T-helper 1 cell treated with Interleukin-12 subunit alpha and Interleukin-12 subunit beta and Interleukin-4 antibody, amounts not matched to agents 30 μg/mL and 1 μg/mL, for 36 hours (primary cell): ENCODE results near the gene GNAT2.

Source experiments
- H3K27ac Mint-ChIP-seq: one replicate; pipeline ENCODE4 v1.8.0; 2021; ENCODE audit warnings: mild to moderate bottlenecking, mixed read lengths
- H3K27me3 Mint-ChIP-seq: one replicate; pipeline ENCODE4 v1.8.0; 2021; ENCODE audit warnings: low read depth, mixed read lengths
- H3K36me3 Mint-ChIP-seq: one replicate; pipeline ENCODE4 v1.8.0; 2021; ENCODE audit warnings: low read depth, mixed read lengths
- H3K4me1 Mint-ChIP-seq: one replicate; pipeline ENCODE4 v1.8.0; 2021; ENCODE audit warnings: low read depth, mixed read lengths
- H3K4me3 Mint-ChIP-seq: one replicate; pipeline ENCODE4 v1.8.0; 2021; ENCODE audit warnings: mild to moderate bottlenecking, moderate library complexity, mixed read lengths
- H3K9me3 Mint-ChIP-seq: one replicate; pipeline ENCODE4 v1.8.0; 2021; ENCODE audit warnings: mixed read lengths

Gene GNAT2

DNA sequence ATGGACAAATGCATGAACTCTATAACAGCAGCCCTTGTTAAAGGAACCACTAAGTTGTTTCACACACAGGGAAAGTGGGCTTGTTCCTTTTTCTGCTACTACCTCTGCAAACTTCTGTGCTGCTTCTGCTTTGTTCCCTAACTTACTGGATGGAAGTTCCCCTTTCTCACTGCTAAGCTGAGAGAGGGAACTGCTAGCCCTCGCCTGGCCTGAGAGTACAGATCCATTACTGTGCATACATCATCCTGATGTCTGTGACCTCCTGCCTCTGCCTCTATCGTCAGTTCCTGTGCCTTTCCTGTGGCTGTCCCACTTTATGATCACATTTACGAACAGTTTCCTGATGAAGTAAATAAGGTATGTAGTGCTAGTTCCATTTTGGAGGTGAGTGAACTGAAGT is 3.5 kb downstream of the GNAT2 start:
- H3K27ac Mint-ChIP-seq = peak overlapping the region; percentile 59
- peaks cover 4% of the 10 kb centered on the region for H3K36me3 Mint-ChIP-seq
- H3K4me3 Mint-ChIP-seq = no peak overlapping the region
- no peaks in the 10 kb centered on the region for H3K9me3 Mint-ChIP-seq
- H3K27me3 Mint-ChIP-seq = no peaks in the 10 kb centered on the region
- H3K4me1 Mint-ChIP-seq = peaks cover 29% of the 10 kb centered on the region

DNA sequence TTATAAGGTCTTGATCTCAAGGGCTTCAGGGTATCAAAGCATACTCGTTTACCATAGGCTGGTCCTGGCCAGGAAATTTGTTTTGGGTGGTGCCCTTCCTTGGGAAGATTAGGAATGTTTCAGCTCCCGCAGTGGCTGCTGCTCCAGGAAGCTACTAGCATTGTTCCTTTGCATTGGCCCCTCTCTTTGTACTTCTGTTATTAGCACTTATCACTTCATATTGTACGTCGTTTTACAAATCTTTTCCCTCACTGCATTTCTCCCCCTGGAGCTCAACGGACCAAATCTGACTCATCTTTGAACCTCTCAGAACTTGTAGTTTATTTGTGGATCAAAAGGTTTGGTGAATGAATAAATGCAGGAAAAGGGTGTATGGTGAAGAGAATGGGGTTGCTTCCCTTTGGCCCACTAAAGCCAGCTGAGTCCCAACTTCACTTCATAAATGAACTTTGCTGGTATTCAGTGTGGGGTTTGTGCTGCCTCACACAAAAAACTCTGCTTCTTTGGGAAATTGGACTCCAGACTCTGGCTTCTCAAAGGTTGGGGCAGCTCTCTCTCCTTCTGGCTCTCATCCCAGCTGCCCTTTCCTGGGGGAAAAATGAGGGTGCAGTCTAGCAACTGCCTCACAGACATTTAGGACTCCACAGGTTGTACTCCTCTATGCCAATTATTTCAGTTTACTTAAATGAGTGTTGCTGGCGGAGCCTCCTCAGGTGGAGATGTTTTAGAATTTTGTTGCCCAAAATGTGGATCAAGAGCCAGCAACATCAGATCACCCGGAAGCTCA is 5.9 kb downstream of the GNAT2 start:
- Mint-ChIP-seq H3K4me1 (peaks cover 19% of the 10 kb centered on the region), H3K36me3 (no peaks in the 10 kb centered on the region)

DNA sequence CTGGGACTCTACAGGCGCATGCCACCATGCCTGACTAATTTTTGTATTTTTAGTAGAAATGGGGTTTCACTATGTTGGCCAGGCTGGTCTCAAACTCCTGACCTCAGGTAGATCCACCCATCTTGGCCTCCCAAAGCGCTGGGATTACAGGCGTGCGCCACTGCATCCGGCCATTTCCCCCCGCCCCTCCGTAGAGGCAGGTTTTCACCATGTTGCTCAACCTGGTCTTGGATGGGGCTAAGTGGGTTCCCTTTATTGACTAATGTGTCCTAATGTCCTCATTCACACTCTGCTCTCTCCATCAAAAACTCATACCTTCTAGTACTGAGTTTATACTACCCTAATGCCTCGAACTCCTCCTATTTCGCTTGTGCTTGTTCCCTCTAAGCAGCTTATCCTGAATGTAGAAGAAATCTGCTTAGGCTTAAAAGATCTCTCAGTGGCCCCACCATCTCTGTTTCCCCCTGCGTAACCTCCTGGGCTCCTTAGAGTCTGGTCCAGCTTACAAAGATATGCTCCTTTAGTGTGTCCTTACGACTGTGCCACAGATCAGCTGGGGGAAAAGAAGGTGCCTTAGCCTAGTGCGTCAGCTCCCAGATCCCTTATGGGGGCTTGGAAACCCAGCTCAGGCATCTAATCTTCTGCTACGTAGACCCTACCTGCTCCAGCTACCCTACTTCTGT is 8.0 kb downstream of the GNAT2 start:
- Mint-ChIP-seq H3K4me1 (peaks cover 8% of the 10 kb centered on the region), H3K27ac (no peak overlapping the region), H3K36me3 (no peaks in the 10 kb centered on the region)

More for the DNA sequence above, 5.9 kb downstream of the GNAT2 start:
- H3K4me3 Mint-ChIP-seq = no peak overlapping the region
- H3K27ac Mint-ChIP-seq = no peak overlapping the region
- H3K9me3 Mint-ChIP-seq = no peaks in the 10 kb centered on the region
- H3K27me3 Mint-ChIP-seq = no peaks in the 10 kb centered on the region

DNA sequence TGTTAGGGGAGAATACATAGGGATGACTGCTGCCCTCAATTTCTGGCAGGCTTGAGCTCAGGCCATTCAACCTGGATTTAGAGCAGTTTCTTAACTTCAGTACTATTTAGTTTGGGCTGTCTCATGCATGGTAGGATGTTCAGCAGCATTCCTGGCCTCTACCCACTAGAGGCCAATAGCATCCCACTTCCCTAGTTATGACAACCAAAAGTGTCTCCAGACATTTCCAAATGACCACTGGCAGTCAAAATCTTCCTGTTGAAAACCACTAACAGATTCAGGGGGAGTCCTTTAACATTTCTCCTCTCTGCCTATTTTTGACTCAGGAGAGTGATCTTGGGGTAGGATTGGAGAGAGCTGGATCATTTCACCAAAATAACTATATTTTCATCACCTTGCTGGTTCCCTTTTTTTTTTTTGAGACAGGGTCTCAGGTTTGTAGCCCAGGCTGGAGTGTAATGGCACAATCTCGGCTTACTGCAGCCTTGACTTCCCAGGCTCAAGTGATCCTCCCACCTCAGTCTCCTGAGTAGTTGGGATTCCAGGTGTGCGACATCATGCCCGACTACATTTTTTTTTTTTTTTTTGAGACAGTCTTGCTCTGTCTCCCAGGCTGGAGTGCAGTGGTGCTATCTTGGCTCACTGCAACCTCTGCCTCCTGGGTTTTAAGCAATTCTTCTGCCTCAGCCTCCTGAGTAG is 8.7 kb downstream of the GNAT2 start:
- H3K4me3 Mint-ChIP-seq = no peak overlapping the region
- peaks cover 2% of the 10 kb centered on the region for H3K4me1 Mint-ChIP-seq
- no peak overlapping the region for H3K27ac Mint-ChIP-seq
- H3K27me3 Mint-ChIP-seq = no peaks in the 10 kb centered on the region
- no peaks in the 10 kb centered on the region for H3K36me3 Mint-ChIP-seq
- no peaks in the 10 kb centered on the region for H3K9me3 Mint-ChIP-seq

More for the DNA sequence above, 8.0 kb downstream of the GNAT2 start:
- no peak overlapping the region for H3K4me3 Mint-ChIP-seq
- H3K27me3 Mint-ChIP-seq = no peaks in the 10 kb centered on the region
- H3K9me3 Mint-ChIP-seq = no peaks in the 10 kb centered on the region

DNA sequence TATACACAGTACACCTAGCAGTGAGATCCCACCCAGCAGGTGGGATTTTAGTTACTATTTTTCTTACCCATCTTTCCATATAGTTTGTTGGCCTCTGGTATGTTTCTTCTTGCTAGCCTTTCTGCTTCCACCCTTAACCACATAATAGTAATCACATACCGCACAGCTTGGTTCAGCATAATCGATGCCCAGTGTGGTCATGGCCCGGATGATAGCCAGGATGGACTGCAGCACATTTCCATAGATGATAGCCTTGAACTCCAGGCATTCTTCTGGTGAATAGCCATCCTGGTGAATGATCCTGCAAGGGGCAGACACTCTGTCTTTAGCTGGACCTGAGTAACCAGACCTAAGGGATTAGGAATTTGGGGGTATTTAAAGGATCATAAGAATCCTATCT is 9.5 kb downstream of the GNAT2 start:
- Mint-ChIP-seq H3K36me3 (no peaks in the 10 kb centered on the region), H3K27ac (no peak overlapping the region), H3K9me3 (no peaks in the 10 kb centered on the region), H3K27me3 (no peaks in the 10 kb centered on the region), H3K4me3 (no peak overlapping the region), H3K4me1 (no peaks in the 10 kb centered on the region)

DNA sequence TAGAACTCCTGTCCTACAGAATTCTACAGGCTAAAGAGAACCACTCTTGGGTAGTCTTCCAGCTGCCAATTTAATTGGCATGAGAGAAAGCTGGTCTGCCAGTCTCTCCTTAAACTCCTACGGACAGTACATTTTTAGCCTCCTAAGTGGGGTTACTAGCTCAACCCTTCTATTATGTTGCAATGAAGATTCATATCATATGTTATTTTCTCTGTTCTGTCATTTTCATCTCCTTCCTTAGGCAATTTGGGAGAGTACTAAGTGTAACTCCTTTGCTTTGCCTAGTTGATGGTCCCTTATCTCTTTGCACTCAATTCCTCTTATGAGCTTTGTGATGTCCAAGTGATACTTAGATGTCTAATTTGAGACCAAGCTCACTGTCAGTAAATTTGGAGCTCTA is 14.0 kb downstream of the GNAT2 start:
- no peaks in the 10 kb centered on the region for H3K36me3 Mint-ChIP-seq
- H3K27me3 Mint-ChIP-seq = no peaks in the 10 kb centered on the region
- H3K9me3 Mint-ChIP-seq = no peaks in the 10 kb centered on the region
- H3K4me3 Mint-ChIP-seq = no peak overlapping the region
- no peak overlapping the region for H3K27ac Mint-ChIP-seq
- peaks cover 3% of the 10 kb centered on the region for H3K4me1 Mint-ChIP-seq

DNA sequence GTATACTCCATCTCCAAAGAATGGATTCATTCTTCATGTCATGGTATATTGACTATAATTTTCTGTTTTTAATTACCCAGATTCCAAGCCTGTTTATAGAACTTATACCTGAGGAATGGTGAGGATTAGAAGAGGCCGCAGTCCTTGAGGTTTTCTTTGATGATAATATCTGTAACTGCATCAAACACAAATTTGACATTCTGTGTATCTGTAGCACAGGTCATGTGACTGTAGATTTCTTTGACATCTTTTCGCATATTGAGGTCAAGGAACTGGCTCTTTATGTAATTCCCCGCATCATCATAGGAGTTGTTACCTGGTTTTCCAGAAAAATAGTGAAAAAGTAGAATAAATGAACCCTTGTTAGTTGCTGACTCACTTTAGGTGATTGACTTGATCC is 16.2 kb downstream of the GNAT2 start:
- no peak overlapping the region for H3K4me3 Mint-ChIP-seq
- no peak overlapping the region for H3K27ac Mint-ChIP-seq
- no peaks in the 10 kb centered on the region for H3K9me3 Mint-ChIP-seq
- peaks cover 4% of the 10 kb centered on the region for H3K4me1 Mint-ChIP-seq
- no peaks in the 10 kb centered on the region for H3K27me3 Mint-ChIP-seq
- H3K36me3 Mint-ChIP-seq = peaks cover 6% of the 10 kb centered on the region

DNA sequence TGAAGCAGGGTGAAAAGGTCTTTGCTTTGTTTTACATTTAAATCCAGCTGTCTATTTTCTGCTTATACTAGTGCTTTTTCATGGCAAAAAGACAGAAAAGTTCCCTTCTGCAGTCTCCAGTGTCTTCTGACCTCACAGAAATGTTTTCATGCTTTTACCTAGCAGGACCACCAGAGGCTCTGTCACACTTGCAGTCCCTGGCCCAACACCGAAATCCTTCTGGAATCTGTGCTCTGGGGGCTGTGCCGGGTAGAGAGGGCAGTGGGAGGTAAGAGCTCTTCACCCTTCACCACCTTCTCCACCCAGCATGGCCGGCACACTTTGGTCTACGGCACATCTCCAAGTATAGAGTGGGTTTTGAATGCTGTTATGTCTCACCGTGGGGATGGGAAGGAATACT is 20.8 kb downstream of the GNAT2 start:
- no peaks in the 10 kb centered on the region for H3K27me3 Mint-ChIP-seq
- H3K27ac Mint-ChIP-seq = no peak overlapping the region
- H3K4me1 Mint-ChIP-seq = peaks cover 4% of the 10 kb centered on the region
- H3K9me3 Mint-ChIP-seq = no peaks in the 10 kb centered on the region
- peaks cover 11% of the 10 kb centered on the region for H3K36me3 Mint-ChIP-seq
- H3K4me3 Mint-ChIP-seq = no peak overlapping the region

DNA sequence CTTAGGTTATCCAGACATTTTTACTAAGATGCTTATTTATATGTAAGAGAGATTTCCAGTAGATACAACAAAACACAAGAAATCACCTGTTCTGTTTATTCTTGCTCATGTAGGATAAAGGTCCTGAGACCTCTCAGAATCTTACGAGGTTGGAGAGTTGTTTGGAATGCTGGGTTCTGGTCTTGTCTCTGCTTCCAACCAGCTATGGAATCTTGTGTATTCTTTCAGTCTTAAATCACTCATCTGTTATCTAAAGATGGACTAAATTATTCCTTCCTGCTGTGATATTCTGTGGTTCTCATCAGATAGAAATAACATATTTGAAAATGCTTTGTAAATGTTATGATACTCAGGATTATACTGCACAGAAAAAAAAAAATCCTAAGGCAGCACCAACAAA is 21.3 kb downstream of the GNAT2 start:
- H3K27ac Mint-ChIP-seq = no peak overlapping the region
- H3K4me1 Mint-ChIP-seq = peaks cover 4% of the 10 kb centered on the region
- H3K36me3 Mint-ChIP-seq = peaks cover 16% of the 10 kb centered on the region
- H3K9me3 Mint-ChIP-seq = no peaks in the 10 kb centered on the region
- no peak overlapping the region for H3K4me3 Mint-ChIP-seq
- no peaks in the 10 kb centered on the region for H3K27me3 Mint-ChIP-seq

DNA sequence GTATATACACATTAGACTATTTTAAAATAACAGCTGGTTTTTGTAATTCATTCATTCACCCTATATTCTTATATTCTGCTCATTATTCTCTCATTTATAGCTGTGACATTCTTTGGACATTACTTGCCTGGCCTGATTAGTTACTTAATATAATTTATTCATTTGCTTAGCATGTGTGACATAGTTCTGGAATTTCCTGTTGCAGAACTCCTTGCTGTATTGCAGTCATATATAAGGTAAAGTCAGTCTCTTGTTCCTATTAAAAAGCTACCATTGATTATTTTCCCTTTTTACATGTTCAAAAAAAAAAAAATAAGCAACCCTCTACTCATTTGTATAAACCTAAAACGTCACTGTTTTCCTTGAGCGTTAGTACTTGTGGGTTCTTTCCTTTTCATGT is 23.9 kb downstream of the GNAT2 start:
- no peaks in the 10 kb centered on the region for H3K9me3 Mint-ChIP-seq
- no peaks in the 10 kb centered on the region for H3K27me3 Mint-ChIP-seq
- no peak overlapping the region for H3K4me3 Mint-ChIP-seq
- peaks cover 2% of the 10 kb centered on the region for H3K4me1 Mint-ChIP-seq
- H3K36me3 Mint-ChIP-seq = peaks cover 26% of the 10 kb centered on the region
- H3K27ac Mint-ChIP-seq = no peak overlapping the region

DNA sequence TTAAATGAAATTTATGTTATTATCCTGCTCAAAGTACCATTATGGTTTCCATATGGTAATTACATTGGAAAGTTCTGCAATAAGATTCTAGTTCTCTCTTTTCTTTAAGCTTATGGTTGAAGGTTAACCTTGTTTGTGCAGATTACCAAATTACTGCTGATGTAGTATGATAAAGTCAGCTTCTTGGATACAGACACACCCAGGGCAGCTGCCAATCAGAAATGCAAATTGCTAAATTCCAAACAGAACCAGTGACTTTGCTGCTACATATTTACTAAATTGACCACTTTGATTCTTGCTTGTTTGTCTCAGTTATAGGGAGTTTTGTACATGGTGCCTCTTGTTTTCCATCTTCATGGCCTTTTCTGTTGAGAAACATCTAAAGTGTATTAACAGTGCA is 26.5 kb downstream of the GNAT2 start:
- no peak overlapping the region for H3K4me3 Mint-ChIP-seq
- no peaks in the 10 kb centered on the region for H3K4me1 Mint-ChIP-seq
- no peaks in the 10 kb centered on the region for H3K27me3 Mint-ChIP-seq
- H3K27ac Mint-ChIP-seq = no peak overlapping the region
- H3K36me3 Mint-ChIP-seq = peaks cover 40% of the 10 kb centered on the region
- H3K9me3 Mint-ChIP-seq = no peaks in the 10 kb centered on the region

DNA sequence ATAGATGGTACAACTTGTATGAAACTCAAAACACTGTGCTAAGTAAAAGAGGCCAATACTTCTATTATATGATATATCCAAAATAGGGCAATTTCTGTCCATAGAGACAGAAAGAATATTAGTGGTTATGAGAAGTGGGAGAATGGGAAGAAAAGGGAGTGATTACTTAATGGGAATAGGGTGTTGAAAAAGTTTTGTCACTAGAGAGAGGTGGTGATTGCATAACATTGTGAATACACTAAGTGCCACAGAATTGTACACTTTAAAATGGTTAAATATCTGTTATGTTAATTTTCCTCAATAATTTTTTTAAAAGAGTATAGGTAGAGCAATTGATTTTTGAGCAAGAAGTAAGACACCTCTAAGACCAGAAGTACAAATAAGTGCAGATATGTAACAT is 29.7 kb downstream of the GNAT2 start:
- Mint-ChIP-seq H3K9me3 (no peaks in the 10 kb centered on the region), H3K27me3 (no peaks in the 10 kb centered on the region), H3K4me3 (no peak overlapping the region), H3K27ac (no peak overlapping the region), H3K4me1 (no peaks in the 10 kb centered on the region), H3K36me3 (peaks cover 59% of the 10 kb centered on the region)

DNA sequence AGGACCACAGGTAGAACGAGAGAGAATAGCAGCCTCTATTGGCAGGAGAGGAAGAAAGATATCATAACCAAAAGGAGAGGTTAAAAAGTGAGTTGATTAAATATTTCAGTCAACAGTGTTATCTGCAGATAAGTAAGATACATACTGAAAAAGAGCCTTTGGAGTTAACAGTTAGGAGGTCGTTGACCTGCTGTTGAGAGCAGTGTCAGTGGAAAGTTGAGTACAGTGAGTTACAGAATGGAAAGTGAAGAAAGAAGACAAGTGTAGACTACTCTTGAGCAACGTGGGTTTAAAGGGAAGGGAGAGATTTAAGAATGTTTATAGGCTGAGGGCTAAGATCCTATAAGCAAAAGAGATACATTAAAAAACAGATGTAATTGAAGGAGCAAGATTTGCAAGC is 30.2 kb downstream of the GNAT2 start:
- H3K27ac Mint-ChIP-seq = no peak overlapping the region

DNA sequence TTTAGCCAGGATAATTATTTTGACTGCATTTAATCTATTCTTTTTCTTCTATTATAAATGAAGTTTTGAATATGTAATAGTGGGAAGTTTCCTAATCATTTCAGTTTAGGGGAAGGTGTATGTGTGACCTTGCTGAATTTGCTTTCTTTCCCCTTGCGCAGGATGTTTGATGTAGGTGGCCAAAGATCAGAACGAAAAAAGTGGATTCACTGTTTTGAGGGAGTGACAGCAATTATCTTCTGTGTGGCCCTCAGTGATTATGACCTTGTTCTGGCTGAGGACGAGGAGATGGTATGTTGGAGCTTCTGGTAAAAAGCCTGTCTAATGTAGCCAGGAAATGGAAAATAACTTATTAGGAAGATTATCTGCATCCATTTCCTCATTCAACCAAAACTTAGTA is 33.4 kb downstream of the GNAT2 start:
- Mint-ChIP-seq H3K4me1 (no peaks in the 10 kb centered on the region), H3K36me3 (peaks cover 60% of the 10 kb centered on the region), H3K27me3 (no peaks in the 10 kb centered on the region), H3K9me3 (no peaks in the 10 kb centered on the region), H3K4me3 (no peak overlapping the region), H3K27ac (no peak overlapping the region)

More for the DNA sequence above, 30.2 kb downstream of the GNAT2 start:
- H3K4me3 Mint-ChIP-seq = no peak overlapping the region
- peaks cover 62% of the 10 kb centered on the region for H3K36me3 Mint-ChIP-seq
- no peaks in the 10 kb centered on the region for H3K9me3 Mint-ChIP-seq
- H3K4me1 Mint-ChIP-seq = no peaks in the 10 kb centered on the region
- H3K27me3 Mint-ChIP-seq = no peaks in the 10 kb centered on the region

DNA sequence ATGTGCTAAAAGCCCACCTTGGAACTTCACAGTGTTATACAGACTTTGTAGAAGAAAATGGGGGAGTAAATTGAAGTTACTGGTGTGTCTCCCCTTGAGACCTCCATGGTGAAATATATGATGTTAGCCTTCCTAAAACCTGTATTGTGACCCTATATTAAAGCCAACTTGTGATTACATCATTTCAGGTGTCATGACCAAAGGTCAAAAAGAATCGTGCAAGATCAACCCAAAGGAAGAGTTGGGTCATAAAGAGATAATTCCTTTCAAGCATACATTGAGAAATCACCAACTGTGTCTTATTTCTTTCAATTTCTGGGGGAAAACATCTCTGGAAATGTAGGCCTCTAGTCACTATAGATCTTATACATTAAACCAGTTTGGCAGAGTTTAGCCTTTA is 34.6 kb downstream of the GNAT2 start:
- H3K4me3 Mint-ChIP-seq = no peak overlapping the region
- no peaks in the 10 kb centered on the region for H3K27me3 Mint-ChIP-seq
- no peaks in the 10 kb centered on the region for H3K9me3 Mint-ChIP-seq
- peaks cover 58% of the 10 kb centered on the region for H3K36me3 Mint-ChIP-seq
- H3K4me1 Mint-ChIP-seq = no peaks in the 10 kb centered on the region
- H3K27ac Mint-ChIP-seq = no peak overlapping the region
